Stimulated activated CD4-positive, alpha-beta T cell treated with anti-CD3 and anti-CD28 coated beads, Interleukin-1b, Interleukin-23, amount 100 ng/mL, for 1 hour (primary cell): ENCODE measurements around the gene IVNS1ABP.
"Not testable (repeated sequence)": the region's sequence is repeated elsewhere in the genome, so short reads cannot be mapped to it uniquely, and the experiment has no call there.

ENCODE experiments used
- DNase-seq, 2 donors: peaks; one replicate each; pipeline ENCODE4 v3.0.0-alpha.2; 2020; ENCODE audit warnings: low read depth in 2 of 2

The IVNS1ABP gene

GRCh38 chr1:185334182-185334581 lies 17.1 kb upstream of the IVNS1ABP start:
- no peak for DNase-seq

DNA sequence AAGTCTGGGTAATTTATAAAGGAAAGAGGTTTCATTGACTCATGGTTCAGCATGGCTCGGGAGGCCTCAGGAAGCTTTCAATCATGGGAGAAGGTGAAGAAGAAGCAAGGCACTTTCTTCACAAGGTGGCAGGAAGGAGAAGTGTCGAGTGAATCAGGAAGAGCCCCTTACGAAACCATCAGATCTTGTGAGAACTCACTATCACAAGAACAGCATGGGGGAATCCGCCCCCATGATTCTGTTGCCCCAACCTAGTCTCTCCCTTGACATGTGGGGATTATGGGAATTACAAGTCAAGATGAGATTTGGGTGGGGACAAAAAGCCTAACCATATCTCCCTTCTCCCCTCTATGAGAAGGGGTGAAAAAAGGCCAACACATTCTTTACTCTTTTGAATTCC lies 11.2 kb upstream of the IVNS1ABP start:
- DNase-seq: no peak

GRCh38 chr1:185325413-185325812 lies 8.4 kb upstream of the IVNS1ABP start:
- DNase-seq: no peak

DNA sequence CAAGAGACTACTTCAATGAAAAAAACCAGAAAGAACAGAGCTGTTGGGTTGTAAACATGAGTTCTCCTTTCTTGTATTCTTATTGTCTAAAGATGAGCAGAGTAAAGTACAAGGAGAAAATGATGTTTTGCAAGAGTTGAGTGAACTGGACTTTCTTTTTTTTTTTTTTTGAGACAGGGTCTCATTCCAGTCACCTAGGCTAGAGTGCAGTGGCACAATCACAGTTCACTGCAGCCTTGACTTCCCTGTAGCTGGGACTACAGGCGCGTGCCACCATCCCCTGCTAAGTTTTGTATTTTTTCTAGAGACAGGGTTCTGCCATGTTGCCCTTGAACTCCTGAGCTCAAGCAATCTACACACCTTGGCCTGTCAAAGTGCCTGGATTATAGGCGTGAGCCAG lies 7.1 kb upstream of the IVNS1ABP start:
- DNase-seq: no peak

DNA sequence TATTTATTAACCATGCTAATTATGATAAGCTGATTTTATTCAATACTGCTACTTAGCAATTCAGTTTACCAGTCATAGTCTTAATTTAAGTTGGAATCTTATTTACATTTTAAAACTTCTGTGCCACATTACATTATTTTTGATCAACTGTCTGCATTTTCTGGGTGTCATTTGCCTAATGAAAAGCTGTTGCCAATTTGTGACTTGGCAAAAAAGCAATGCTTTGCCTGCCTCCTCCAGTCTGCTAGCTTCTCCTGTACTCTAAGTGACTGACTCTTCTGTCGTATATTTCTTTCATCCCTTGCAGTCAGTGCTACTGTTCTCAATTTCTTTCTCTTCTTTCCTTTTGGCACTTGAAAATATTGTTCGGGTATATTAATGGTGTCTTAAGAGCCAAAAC lies 5.6 kb upstream of the IVNS1ABP start:
- no peak for DNase-seq

GRCh38 chr1:185321653-185322221 lies 4.7 kb upstream of the IVNS1ABP start:
- DNase-seq: not testable (repeated sequence)

- DNase-seq: not testable (repeated sequence)
These were observed 4.1 kb upstream of the IVNS1ABP start for GRCh38 chr1:185321104-185321503.

GRCh38 chr1:185319139-185319475 lies 2.1 kb upstream of the IVNS1ABP start:
- DNase-seq: no peak

DNA sequence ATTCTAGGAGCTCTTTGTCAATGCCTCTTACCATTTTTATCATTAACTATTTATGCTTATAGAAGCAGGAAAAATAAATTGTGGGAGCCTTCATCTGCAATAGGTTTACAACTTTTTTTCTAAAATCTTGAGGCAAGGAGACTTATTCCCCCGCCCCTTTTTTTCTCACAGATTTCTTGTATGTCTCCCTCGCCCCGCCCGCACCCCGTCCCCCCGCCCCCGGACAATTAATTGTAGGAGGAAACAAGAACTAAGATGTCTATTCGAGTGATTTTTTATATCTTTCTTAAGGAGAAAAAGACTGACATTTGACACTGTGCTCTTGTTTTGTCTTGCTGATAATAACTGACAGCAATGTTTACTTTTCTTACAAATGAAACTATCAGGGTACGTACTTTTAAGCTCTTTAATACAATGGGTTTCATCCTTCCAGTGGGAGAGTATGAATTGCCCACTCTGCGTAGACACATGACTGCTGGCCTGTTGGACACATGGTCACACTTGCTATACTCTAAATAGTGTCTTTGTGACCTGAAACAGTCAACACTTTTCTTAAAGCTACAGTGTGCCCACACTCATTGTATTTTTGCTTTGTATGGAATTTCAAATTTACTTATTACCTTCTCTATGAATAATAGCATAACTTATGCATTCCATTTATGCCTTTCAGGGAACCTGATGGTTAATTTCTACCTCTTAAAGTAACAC lies 1.5 kb upstream of the IVNS1ABP start:
- DNase-seq: no peak

GRCh38 chr1:185317886-185318310 lies 855 bp upstream of the IVNS1ABP start:
- peak; percentile 34 to 53 for DNase-seq

DNA sequence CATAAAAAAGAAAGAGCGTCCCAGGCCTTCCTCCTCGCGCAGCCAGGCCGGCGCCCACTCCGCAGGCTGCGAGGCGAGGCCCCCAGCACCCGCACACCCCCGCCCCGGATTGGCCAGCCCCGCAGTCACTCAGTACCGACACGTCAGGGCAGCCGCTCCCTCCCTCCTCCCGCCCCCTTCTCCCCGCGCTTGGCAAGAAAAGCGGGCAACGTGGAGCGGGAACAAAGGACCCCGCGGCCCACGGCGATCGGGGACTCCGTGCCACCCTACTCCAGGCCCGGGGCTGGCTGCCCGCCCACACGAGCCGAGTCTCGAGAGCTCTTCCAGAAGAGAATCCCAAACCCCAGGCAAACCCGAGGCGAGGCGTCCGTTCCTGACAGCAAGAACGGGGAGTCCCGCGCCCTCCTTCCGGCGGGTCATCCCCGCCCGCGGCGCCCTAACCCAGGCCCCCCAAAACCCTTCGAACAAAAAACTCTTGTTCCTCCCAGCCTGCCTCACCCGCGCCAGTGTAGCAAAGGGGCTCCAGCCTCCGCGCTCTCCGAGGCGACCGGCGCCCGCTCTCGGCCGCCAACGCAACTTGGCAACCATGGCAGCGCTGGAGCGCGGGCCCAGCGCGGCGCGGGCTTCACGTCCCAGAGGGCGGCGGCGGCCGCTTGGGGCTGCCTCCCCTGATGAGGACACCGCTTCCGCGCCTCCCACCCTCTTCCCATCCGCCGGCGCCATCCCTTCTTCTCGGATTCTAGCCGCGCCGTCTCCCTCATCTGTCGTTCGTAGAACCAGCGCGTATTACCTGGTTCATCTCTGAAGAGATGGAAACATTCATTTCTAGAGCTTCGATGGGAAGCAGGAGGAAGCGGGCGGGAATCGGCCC lies 645 bp downstream of the IVNS1ABP start:
- peak; percentile 76 to 87 for DNase-seq

GRCh38 chr1:185315445-185316071 lies 1.5 kb downstream of the IVNS1ABP start:
- DNase-seq: no peak

- DNase-seq: no peak
These were observed 2.6 kb downstream of the IVNS1ABP start for GRCh38 chr1:185314411-185314810.

DNA sequence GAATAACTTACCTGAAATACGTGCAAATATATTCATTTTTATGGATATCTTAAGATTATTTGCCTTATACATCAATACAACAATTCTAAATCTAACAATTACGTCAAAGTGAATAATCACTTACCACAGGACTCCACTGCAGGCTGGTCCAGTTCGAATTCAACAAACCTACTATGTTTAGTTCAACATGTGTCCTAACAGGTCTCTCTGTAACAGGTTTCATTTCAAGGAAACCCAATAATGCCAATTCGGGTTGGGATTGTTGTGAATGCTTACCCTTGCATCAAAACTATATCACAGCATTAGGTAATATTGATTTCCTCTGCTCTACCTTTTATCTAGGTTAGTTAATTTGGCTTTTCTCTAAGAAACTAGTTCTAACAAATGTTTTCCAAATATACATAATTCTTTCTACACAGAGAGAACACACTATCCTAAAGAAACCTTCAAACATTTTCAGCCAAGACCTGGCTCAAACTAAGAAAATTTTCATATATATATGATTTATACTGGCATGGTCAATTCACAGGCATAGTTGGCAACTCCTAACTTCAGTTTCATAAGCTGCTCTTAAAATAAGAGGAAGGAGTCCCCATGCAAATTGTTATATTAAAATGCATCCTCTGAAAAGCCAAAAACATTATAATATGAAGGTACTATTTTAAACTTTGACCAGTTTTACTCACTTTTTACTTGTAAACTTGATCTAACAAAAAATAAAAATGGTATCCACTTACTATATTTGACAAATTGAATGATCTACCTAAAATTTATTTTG lies 4.5 kb downstream of the IVNS1ABP start:
- DNase-seq: no peak

DNA sequence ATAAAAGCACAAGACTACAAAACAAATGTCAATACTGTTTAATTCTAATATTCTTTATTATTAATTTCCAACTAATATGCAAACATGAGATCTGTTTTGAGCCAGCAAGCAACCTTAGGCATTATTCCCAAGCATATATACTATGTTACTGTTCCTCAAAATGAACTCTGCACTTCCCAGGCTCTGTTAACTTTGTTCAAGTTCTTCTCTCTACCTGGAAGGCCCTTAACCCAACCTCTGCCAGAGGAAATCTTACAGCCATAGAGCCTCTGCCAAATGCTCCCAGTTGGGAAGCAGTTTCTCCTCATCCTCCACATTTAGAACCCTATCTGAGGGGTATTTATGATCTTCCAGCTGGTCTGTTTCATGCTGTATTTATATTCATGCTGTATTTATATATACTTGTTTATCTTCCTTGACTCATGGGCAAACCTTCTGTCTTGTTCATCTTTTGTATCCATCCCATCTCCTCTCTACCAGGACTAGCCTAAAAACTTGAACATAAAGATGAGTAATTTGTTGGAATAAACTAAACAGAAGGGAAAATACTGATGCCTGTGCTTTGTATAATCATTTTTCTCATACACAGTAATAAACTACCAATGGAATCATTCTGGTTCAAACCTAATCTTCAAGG lies 5.3 kb downstream of the IVNS1ABP start:
- no peak for DNase-seq

DNA sequence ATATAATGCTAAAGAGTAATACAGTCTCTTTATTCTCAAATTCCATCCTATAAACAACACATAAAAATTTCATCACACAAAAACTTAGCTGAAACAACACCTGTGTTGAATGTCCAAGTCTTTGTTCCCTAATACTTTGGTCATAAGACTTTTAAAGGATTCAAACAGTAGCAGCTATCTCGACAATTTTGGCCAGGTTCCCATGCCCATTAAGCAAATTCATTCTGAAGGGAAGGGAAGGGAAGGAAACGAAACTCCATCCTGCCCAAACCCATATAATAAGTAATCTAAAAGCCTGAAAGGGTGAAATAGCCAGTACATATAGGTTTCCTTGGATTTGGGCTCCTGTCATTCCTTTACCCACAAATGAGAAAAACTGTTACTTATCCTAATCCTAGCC lies 7.5 kb downstream of the IVNS1ABP start:
- DNase-seq: no peak

DNA sequence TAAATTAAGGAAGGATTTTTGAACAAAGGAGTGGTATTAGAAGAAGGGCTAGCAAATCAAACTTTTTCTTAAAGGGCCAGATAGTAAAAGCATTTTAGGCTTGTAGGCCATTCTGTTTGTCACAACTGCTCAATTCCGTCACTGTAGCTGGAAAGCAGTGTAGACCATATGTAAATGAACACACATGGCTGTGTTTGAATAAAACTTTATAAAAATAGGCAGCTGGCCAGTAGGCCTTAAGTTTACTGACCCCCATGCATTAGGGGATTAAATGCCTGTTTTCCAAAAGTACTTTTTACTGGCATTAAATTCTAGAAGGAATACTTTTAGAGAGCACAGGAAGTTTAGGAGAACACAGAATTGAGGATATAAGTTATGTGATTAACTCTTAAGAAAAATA lies 8.9 kb downstream of the IVNS1ABP start:
- no peak for DNase-seq

DNA sequence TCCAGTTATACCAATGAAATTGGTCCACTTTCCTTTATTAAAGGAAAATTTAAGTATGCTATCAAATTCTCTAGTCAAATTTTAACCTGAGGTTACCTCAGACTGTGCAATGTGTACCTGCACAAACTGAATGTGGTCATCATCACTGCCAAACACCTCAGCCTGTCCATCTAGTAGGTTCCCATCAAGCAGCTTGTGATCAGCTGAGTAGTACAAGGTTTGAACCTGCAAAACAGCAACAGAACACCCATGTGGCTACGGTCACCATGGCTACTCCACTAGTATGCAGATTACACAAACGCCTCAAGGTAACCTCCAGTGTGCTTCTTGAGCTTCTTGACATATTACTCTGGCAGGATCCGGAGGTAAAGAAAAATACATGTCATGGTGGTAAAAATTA lies 11.6 kb downstream of the IVNS1ABP start:
- no peak for DNase-seq

GRCh38 chr1:185300152-185300551 lies 16.9 kb downstream of the IVNS1ABP start:
- DNase-seq: no peak

DNA sequence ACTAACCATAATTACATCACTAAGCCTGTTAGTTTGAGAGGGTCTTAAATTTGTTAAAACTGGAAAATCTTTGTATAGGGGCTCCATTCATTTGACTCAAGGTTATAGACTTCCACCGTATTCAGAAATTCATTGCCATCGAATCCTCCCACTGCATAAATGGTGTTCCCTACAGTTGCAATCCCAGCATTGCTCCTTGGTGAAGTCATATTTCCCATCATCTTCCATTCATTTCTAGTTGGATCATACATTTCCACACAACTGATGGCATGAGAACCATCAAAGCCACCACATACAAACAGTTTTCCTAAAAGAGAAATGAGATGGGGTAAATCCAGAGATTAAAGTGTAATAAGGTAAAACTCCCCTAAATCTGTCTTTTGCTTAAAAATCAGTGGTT lies 19.1 kb downstream of the IVNS1ABP start:
- no peak for DNase-seq

DNA sequence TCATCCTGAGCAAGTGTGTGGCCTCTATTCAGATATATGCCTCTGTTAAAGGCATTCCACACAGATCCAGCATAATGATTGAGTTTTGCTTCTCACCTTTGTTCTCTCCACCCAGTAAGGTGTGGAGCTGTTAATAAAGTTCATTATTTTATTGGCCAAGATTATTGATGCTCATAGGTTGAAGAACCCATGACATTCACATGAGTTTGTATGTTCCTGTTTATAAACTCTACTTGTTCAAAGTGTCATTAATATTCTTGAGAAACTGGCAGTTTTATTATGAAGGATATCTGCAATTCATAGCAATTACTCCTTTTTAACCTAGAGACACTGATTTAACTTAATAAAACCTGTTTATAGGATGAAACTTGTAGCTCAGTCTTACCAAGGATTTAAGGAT lies 22.0 kb downstream of the IVNS1ABP start:
- no peak for DNase-seq
